ENCODE data around the gene TRPM7.

The TRPM7 gene

DNA sequence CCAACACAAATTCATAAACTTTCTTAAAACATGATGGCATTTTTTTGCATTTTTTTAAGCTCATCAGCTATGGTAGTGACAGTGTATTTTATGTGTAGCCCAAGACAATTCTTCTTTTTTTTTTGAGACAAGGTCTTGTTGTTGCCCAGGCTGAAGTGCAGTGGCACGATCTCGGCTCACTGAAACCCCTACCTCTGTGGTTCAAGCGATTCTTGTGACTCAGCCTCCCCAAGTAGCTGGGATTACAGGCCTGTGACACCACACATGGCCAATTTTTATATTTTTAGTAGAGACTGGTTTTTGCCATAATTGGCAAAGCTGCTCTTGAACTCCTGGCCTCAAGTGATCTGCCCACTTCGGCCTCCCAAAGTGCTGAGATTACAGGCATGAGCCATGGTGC, 122.8 kb downstream of the TRPM7 start:
- no peak for DNase-seq

- no peak for DNase-seq
Measured at GRCh38 chr15:50562735-50563640, 123.6 kb downstream of the TRPM7 start.

- DNase-seq: no peak
Measured at GRCh38 chr15:50558012-50558411, 128.6 kb downstream of the TRPM7 start.

DNA sequence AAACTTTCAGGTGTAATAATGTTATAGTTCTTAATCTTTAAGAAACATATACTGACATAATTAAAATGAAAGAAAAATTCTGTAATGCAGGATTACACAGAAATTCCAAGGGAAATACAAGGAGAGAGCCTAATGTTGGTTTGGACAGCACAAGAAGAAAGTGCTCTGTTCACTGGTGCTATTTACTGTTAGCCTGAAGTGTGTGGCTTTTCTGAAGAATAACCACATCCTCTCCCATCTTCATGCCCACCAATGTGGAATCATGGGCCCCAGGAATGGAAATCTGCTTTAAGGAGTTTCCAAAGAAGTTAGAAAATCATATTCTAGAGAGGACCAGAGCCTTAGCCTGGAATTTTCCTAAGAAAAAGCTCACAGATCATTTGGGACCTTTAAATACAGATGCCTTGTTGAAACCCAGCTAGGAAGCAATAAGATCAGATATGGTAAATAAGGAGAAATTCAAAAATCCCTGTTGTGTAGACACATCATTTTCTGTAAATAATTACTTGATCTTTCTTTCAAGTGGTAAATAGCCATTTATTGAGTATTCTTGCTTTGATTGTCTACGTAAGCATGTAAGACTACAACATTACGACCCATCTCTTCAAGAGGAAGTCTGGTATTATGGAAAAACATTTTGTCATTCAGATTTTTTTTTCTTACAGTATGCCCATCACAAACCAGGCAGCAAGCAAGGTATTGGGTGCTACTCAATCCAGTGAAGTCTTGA, 129.8 kb downstream of the TRPM7 start:
- no peak for DNase-seq

DNA sequence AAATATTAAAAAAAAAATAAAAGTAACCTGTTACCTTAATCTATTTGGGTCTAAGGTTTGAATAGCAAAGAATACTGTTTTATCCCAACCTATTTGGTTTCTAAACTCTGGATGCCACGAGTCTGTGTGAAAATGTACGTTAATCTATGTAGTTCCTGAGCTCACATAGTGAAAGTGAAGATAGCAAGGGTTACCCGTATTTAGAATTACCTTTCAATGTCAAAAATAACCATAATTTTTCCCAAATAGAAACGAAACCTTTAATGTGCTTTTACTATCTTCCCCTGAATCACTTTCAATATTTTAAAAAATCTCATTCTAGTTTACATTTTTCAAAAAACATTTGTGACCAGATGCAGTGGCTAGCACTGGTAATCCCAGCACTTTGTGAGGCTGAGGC, 134.4 kb downstream of the TRPM7 start:
- DNase-seq: no peak

- no peak for DNase-seq
Measured at GRCh38 chr15:50549326-50549725, 137.3 kb downstream of the TRPM7 start.

GRCh38 chr15:50546566-50546965, 140.0 kb downstream of the TRPM7 start, which contains the start of gene USP50:
USP50 (minus strand) TSS chr15:50546666; CDS start chr15:50546525, 141 bp downstream.
- DNase-seq: no peak

GRCh38 chr15:50544368-50544767, 142.2 kb downstream of the TRPM7 start:
- DNase-seq: no peak

- no peak for DNase-seq
Measured at GRCh38 chr15:50543556-50543955, 143.0 kb downstream of the TRPM7 start.

- no peak for DNase-seq
Measured at GRCh38 chr15:50542887-50543210, 143.7 kb downstream of the TRPM7 start.

GRCh38 chr15:50531766-50532165, 154.8 kb downstream of the TRPM7 start:
- no peak for DNase-seq

GRCh38 chr15:50531163-50531562, 155.4 kb downstream of the TRPM7 start:
- no peak for DNase-seq

GRCh38 chr15:50523851-50524251, 162.7 kb downstream of the TRPM7 start:
- no peak for DNase-seq

DNA sequence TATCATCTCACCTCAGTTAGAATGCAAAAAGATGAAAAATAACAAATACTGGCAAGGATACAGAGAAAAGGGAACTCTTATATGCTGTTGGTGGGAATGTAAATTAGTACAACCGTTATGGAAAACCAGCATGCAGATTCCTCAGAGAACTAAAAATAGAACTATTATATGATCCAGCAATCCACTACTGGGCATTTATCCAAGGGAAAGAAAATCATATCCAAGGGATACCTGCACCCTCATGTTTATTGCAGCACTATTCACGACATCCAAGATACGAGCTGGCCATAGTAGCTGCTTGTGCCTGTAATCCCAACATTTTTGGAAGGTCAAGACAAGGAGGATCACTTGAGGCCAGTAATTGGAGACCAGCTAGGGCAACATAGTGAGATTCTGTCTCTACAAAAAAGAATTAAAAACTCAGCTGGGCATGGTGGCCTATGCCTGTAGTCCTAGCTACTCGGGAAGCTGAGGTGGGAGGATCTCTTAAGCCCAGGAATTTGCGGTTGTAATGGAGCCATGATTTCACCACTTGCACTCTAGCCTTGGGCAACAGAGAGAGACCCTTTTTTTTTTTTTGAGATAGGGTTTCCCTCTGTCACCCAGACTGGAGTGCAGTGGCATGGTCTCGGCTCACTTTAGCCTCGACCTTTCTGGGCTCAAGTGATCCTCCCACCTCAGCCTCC, 166.7 kb downstream of the TRPM7 start:
- DNase-seq: no peak

- no peak for DNase-seq
Measured at GRCh38 chr15:50513001-50513400, 173.6 kb downstream of the TRPM7 start.
